T-helper 2 cell (primary cell): ENCODE measurements around the gene MLYCD.
A peak's percentile ranks its signal among the peaks of the same experiment; 100 is the strongest.

Source experiments
- DNase-seq, 5 experiments: peaks; one replicate each; pipeline versions ENCODE4 v3.0.0 to v3.0.0-alpha.2; 2012 to 2022

The MLYCD gene

DNA sequence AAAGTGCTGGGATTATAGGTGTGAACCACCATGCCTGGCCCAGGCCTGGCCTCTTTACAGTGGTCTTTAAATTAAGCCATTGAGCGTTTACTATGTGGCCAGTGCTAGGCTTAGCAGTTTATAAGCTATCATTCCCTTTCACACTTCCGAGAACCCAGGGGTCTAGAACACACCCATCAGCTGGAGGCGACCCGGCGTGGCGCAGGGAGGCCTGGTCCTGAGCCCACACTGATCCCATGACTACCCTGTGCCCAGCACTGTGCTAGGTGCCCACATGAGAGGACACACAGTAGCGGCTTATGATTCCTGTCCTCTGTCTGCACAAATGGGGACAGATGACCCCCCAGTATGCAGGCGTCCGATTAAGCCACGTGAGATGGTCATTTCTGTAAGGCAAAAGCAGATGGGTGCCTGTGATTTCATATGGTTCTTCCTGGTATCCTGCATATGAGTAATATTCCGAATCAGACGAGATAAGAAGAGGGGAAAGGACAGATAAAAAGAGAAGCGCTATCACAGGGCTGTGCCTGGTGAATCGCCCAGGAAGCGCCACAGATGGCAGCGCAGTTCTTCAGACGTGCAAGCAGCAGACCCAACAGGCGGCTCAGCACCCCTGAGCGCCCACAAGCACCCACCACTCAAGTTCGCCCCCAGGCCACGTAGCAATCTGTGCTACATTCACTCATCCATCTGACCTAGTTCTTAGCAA is 59.4 kb downstream of the MLYCD start:
- no peak for DNase-seq

DNA sequence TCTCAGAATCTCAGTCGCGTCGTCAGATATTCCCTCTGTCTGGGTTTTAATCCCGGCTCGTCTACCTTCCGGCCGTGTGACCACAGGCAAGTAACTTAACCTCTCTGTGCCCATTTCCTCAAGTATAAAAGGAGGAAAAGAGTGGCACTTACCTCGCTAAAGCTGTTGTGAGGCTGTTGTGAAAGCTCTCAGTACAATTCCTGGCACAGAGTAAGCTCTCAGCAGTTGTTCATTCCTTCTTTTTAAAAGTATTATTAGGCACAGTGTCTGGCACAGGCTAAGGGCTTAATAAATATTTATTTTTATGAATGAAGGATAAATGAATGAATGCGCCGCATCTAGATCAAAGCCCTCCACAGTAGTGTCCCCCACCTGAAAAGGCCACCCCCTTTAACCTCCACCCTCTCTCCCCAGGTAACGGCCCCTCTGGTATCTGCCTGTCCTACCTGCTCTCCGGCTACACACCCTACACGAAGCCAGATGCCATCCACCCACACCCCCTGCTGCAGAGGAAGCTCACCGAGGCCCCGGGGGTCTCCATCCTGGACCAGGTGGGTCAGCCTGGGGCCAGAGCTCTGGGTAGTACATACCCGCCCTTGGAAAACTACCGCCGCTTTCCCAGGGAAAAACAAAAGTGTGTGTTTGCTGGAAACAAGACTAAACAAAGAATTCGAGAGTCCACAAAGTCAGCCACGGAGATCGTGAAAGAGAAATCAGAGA is 60.1 kb downstream of the MLYCD start:
- no peak for DNase-seq

DNA sequence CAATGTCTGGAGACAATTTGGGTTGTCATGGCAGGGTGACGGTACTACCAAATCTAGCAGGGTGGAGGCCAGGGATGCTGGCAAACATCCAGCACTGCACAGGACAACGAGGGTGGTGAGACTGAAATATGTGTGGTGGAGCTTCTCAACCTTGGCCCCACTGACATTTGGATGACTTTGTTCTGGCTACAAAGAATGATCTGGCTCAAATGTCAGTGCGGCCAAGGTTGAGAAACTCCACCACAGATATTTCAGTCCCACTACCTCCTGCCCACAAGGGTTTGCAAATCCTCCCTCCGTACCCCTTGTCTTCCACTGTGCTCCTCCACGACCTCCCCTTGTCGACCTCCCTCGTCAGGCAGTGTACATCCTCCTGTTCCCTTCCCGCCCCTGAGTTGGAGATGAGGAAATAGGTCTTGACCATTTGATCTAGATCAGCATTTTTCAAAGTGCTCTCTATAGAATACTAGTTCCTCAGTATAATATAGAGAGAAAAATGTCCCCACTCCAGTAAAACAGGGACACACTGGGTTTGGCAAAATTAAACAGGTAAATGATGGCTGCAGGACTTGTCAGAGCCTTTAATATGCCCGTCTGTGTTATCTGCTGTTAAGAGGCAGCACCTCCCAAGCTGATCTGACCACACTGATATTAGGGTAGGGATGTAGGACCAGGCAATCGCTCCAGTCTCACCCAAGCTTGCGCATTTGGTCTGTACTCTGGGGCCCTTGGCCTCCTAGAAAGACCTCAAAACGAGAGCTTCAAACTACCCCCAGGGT is 60.9 kb downstream of the MLYCD start:
- DNase-seq: no peak

DNA sequence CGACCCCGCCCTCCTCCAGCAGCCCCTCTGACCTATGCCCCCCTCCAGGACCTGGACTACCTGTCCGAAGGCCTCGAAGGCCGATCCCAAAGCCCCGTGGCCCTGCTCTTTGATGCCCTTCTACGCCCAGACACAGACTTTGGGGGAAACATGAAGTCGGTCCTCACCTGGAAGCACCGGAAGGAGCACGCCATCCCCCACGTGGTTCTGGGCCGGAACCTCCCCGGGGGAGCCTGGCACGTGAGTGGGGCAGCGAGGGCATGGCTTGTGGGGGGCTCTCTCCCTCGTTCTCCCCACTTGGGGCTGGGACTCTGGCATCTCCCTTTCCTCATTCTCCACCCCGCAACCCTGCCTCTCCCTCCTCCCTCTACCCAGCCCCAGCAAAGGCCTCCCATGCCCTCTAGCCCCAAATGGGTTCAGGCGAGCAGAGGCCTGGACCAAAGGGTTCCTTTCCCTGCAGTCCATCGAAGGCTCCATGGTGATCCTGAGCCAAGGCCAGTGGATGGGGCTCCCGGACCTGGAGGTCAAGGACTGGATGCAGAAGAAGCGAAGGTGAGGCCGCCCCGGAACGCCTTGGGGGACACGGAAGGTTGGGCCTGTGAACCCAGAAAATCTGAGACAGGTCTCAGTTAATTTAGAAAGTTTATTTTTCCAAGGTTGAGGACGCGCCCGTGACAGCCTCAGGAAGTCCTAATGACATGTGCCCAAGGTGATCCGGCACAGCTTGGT is 61.8 kb downstream of the MLYCD start:
- DNase-seq: no peak

DNA sequence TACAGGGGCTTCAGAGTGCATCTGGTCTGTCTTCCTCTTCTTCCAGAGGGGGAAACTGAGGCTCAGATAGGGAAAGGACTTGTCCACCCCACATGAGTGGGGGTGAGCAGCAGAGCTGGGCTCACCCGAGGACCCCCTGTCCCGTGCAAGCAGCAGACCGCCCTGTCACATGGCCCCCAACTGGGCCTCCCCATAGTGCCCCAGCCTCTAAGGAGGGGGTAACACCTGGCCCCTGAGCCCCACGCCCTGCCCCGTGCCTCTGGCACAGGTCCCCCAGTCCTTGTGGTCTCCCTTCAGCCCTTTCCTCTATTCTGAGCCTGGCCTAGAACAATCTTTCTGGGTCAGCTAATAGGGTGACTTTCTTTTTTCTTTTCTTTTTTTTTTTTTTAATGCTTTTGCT is 62.7 kb downstream of the MLYCD start:
- DNase-seq: no peak

DNA sequence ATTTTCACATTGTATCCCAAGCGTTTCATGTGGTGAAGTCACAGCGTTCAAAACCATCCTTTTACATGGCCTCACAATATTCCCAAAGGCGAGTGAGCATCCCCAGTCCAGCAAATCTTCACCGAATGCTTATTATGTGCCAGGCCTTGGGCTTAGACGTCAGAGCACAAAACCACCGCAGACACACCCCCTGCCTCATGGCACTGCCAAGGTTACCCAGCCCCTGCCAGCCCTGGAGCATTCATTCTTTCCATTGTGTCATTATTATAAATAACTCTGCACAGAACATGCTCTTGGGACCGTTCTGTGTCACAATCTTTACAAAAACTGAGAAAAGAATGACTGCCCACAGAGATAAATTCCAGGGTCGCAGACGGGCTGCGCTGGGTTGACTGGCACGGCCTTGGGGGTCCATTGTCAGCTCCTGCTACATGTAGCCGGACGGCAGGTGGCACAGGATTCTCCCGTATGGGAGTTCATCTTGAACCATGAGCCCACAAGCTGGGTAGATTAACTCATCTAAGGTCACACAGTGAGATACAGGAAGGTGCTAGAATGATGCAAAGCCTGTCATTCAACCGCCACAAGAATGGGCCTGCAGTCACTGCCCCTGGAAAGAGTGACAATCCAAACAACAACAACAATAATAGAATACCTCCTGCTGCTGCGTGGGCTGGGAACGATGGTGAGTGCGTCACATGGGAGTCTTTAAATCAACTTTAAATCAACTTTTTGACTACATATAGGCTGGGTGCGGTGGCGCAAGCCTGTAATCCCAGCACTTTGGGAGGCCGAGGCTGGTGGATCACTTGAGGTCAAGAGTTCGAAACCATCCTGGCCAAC is 64.6 kb downstream of the MLYCD start:
- no peak for DNase-seq

DNA sequence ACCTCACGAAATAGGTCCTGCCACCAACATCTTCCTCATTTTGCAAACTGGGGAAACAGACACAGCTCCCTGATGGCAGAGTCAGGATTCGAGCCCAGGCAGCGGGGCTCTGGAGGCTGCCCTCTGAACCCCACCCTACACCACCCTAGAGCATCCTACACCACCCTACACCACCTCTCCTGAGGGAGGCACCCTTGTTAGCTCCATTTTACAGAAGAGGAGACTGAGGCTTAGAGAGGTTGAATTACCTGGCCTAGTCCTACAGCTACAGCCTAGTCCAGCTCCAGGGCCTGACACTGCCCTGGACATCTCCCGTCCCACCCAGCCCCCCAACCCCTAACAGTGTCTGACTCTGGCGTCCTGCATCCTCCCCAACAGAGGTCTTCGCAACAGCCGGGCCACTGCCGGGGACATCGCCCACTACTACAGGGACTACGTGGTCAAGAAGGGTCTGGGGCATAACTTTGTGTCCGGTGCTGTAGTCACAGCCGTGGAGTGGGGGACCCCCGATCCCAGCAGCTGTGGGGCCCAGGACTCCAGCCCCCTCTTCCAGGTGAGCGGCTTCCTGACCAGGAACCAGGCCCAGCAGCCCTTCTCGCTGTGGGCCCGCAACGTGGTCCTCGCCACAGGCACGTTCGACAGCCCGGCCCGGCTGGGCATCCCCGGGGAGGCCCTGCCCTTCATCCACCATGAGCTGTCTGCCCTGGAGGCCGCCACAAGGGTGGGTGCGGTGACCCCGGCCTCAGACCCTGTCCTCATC is 65.9 kb downstream of the MLYCD start:
- DNase-seq: no peak

DNA sequence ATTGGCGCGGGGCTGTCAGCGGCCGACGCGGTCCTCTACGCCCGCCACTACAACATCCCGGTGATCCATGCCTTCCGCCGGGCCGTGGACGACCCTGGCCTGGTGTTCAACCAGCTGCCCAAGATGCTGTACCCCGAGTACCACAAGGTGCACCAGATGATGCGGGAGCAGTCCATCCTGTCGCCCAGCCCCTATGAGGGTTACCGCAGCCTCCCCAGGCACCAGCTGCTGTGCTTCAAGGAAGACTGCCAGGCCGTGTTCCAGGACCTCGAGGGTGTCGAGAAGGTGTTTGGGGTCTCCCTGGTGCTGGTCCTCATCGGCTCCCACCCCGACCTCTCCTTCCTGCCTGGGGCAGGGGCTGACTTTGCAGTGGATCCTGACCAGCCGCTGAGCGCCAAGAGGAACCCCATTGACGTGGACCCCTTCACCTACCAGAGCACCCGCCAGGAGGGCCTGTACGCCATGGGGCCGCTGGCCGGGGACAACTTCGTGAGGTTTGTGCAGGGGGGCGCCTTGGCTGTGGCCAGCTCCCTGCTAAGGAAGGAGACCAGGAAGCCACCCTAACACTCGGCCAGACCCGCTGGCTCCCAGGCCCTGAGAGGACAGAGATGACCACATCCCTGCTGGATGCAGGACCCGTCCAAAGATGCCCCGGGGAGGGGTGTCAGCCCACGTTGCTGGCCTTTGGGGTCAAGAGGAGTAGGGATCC is 66.7 kb downstream of the MLYCD start:
- DNase-seq: no peak

DNA sequence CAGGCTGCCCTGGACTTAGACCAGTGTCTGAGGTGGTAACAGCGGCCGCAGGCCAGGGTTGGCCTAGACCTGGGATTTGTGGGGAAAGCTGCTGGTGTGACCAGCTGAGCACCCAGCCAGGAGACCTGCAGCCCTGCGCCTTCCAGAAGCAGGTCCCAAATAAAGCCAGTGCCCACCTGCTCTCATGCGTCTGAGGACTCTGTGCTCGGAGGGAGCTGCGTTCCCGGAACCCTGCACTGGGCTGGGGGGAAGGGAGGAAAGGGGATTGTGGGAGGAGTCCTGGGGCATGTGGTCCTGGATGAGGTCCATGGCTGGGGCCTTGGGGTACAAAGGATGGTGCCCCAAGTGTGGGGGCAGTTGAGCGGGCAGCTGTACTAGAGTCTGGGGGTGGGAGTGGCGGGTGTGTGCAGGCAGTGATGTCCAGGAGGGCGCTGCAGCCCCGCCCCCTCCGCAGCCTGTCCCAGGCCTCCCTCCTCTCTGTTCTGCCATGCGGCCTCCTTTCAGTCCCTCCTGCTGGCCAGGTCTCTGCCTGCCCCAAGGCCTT is 67.3 kb downstream of the MLYCD start:
- no peak for DNase-seq

DNA sequence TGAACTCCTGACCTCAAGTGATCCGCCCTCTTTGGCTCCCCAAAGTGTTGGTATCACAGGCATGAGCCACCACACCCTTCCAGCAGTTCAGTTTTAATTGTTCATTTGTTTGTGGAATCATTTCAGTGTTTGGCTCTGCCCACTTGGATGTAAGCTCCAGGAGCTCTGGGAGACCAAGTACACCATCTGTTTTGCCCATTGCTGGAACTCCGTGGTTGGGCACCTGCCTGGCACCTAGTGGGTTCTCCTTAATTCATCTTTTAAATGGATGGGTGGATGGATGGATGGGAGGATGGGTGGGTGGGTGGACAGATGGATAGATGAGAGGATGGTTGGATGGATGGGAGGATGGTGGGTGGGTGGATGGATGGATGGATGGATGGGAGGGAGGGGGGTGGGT is 68.2 kb downstream of the MLYCD start:
- no peak for DNase-seq

DNA sequence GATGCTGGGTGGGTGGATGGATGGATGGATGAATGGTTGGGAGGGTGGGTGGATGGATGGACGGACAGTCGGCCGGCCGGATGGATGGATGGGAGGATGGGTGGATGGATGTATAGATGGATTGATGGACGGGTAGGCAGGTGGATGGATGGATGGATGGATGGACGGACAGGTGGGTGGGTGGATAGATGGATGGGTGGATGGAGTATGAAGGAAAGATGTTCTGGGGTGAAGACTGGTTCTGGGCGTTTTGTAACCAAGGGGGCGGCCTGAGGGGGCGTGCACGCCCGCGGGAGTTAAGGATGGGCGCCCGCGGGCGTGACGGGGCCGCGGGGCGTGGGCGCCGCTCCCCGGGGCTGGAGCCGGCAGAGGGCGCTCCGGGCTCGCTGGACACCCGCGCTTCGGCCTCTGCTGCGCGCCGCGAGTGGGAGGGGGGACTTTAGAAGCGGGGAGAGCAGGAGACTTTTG is 69.0 kb downstream of the MLYCD start, which contains the start of gene NECAB2:
Gene NECAB2, plus strand, starts transcription at position 407 of the 468 bp plus-strand sequence. CDS start 405 bp downstream, outside the sequence.
- peak in 1 of 5 experiments; percentile 12 for DNase-seq

DNA sequence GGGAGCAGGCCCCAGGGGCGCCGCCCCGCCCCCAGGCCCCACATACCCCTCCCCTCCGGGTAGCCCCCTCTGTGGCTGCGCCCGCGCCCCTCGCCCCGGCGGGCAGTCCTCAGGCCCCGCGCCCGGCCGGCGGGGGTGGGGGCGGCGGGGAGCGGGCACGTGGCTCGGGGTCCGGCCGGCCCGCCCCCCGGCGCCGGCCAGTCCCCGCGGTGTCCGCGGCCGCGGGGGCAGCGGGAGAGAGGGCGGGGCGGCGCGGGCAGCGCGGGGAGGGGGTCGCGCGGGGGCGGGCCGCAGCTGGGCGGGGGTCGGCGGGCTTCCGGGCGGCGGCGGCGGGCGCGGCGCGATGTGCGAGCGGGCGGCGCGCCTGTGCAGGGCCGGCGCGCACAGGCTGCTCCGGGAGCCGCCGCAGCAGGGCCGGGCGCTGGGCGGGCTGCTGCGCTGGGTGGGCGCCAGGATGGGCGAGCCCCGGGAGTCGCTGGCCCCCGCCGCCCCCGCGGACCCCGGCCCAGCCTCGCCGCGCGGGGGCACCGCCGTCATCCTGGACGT is 69.5 kb downstream of the MLYCD start:
- DNase-seq: no peak

DNA sequence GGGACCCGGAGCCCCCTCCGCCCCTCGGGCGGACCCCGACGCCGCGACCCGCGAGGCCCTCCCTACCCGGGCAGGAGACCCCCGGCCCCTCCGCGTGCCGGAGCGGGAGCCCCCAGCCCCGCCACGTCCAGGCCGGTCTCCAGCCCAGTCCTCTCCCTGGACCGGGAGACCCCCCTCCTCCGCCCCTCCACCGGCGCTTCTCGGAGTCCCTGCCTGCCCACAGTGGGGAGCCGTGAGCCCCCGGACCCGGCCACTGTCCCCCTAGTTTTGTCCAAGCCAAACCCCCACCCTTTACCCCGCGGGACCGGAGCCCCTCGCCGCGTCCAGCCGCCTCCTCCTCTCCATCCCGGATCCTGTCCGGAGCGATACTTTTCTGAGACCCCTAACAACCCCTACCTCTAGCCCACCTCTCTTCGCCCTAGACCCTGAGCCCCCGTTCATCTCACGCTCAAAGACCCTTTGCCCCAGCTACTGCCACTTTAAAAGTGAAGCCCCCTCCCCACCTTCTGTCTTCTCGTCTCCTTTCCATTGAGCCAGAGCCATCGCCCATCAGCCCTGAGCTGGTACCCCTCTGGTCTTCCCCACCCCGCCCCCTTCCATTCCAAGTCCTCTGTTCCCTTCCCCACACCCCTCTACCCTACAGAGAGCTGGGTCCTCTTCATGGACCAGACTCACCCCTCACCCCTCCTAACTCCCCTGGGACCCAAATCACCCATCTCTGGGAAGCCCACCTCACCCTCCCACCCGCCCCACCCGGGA is 70.2 kb downstream of the MLYCD start:
- no peak for DNase-seq

DNA sequence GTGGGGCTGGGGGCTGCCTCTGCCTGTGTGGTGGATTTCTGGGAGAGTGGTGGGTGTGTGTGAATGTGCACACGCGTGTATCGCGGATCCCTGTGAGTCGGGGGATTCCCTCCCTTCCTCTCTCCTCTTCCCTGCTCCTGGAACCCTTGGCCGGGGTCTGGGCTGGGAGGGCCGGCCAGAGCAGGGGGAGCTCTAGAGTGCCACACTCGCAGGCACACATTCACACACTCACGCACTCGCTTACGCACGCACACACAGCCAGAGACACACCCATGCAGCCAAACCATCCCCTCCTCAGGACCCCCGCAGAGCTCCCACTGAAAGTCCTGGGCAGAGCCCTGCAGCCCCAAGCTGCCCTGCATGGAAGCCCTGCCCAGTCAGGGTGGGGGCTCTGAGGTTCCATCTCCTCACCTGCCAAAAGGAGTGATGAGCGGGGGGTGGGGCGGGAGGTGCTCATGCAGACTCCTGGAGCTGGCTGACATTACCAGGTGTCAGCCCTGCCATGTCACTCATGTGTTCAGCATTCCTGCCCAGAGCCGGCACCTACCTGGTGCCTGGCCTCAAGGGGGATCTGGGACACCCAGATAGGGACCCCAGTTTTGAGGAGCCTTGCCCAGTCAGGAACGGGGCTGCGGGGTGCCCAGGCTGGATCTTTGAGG is 71.0 kb downstream of the MLYCD start:
- no peak for DNase-seq

DNA sequence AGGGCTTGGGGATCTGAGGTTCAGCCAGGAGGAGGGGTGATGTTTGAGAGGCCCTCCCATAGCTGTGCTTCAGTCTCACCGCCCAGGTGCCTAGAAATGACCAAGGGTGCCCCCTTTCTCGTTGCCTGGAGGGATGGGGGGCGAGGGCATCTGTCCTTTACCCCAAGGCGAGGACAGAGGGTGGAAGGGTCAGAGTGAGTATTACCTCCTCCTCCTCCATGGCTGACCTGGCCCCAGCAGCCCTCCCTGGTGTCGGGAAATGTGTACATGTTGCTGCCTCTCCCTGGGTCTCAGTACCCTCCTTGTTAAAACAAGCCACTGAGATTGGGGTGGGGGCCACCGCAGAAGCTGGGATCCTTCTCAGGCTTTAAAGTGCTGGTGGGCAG is 71.5 kb downstream of the MLYCD start:
- no peak for DNase-seq

DNA sequence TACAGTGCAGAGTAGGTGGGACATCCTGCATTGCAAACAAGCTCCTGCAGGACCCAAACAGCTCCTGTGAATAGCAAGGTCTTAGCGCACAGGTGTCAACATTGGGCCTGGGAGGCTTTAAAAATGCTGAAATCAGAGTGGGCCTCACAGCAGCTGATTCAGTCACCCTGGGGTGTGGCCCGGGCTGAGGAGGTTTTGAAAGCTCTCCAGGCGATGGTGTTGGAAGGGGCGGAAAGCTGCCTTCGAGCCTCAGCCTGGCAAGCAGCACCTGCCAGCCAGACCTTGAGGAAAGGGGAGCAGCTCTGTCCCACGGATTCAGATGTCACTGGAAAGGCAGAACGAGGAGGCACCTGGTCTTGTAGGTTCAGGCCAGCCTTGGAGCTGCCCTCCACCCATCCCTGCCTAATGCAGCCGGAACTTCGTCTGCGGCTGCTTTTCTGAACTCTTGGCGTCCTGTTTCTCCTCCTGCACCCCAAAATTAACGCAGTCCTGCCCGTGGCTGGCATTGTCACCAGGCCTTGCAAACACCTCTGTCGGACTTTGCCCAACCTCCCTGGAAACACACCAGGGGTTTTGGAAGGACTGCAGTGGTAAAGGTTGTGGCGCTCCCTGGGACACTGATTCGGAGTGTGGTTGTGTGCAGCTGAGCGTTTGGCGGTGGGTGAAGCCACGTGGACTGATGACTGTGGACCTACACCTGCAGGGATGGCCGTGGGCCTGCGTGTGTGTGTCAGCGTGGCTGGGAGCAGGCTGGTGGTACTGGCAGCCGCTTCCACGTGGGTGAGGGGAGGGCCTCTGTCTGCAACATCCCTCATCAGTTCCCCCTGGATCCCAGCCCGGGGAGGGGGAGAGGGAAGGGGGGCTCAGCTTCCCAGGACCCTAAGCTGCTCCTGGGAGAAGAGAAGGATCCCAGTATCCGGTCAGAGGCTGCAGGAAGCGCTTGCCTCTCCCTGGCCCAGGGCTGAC is 72.5 kb downstream of the MLYCD start:
- no peak for DNase-seq
